ENCODE results near the gene OR51G2. TPM values are rescaled to one million over a fixed set of nuclear protein-coding genes. Genes with fewer than 3 reads are reported as not detected.

The OR51G2 gene
- total RNA-seq, 1 experiment from 2014 or later, result not detected

DNA sequence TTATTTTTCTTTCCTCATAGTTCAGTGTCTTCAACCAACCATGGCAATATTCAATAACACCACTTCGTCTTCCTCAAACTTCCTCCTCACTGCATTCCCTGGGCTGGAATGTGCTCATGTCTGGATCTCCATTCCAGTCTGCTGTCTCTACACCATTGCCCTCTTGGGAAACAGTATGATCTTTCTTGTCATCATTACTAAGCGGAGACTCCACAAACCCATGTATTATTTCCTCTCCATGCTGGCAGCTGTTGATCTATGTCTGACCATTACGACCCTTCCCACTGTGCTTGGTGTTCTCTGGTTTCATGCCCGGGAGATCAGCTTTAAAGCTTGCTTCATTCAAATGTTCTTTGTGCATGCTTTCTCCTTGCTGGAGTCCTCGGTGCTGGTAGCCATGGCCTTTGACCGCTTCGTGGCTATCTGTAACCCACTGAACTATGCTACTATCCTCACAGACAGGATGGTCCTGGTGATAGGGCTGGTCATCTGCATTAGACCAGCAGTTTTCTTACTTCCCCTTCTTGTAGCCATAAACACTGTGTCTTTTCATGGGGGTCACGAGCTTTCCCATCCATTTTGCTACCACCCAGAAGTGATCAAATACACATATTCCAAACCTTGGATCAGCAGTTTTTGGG is 37.2 kb downstream of the OR51G2 start, which contains the start of gene OR51T1:
Gene OR51T1, plus strand, starts transcription at position 41 of the 641 bp plus-strand sequence. Its CDS starts 0 bp downstream, at position 41.
- in situ Hi-C loops (cut with HindIII; ENCODE audit: low pct_unique_long_range_greater_than_20kb, low sequenced_read_pairs), result no loop called here
- peak; percentile 16 for DNase-seq (ENCODE audit: low read depth)

DNA sequence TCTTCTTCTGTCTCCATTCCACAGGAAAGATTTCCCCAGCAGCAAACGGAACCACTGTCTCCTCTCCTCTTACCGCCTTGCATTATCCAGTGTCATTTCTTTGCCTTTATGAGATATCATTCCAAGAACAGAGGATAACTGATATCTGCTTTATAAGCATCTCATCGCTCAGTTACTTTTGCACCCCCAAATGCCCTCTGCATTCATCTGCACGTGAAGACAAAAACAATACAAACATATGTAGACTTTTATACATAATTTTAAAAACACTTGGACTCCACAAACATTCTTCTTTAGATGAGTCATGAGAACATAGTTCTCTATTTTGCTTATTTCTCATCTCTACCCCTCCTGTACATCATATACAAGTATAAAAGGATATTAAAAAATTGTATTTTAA is 38.0 kb downstream of the OR51G2 start:
- DNase-seq (ENCODE audit: low read depth), result no peak
- in situ Hi-C loops (cut with HindIII; ENCODE audit: low pct_unique_long_range_greater_than_20kb, low sequenced_read_pairs), result no loop called here

DNA sequence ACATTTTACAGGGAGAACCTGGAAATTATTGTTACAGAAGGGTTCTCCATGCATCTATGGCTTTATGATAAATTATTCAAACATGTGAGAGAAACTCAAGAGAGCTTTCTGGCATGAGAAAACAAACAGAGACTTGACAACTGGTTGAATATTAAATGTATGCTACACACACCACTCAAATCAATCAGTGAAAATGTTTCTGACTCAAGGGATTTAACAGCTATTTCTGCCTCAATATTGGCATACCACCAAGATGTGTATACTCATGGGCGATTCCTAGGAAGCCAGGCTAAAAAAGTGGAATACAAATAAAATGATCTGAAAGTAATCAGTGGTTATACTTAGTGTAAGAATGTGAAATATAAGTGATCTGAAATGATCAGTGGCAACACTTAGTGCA is 53.3 kb downstream of the OR51G2 start:
- no peak for DNase-seq (ENCODE audit: low read depth)
- in situ Hi-C loops (cut with HindIII; ENCODE audit: low pct_unique_long_range_greater_than_20kb, low sequenced_read_pairs), result no loop called here

DNA sequence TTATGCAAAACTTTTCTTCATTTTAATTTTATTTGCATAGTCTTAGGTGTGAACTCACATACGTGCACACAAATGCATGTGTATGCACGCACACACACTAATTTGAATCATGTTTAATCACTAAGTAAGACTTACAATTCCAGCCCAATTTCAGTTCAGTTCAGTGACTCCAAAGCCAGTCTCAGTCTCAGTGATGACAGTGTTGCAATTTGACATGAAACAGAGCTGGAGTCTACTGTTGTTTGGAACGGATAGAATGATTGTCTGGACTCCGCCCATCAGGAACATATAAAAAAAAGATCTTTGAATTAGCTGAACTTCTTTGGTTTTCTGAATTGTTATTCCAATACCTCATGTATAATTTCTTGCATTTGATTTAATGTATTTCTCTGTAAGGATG is 55.3 kb downstream of the OR51G2 start:
- in situ Hi-C loops (cut with HindIII; ENCODE audit: low pct_unique_long_range_greater_than_20kb, low sequenced_read_pairs), result no loop called here
- DNase-seq (ENCODE audit: low read depth), result no peak

Other genes with a start within 250 kb of the OR51G2 start
- gene OR51E2, start 221.5 kb downstream of the OR51G2 start, total RNA-seq (2014; rRNA removed; shearing (Covaris generic); ENCODE audit: low replicate concordance), result 0.17 TPM in 1 of 2 replicates, not detected in the other
- gene MMP26, start 214.6 kb downstream of the OR51G2 start, total RNA-seq (2014; rRNA removed; shearing (Covaris generic); ENCODE audit: low replicate concordance), result not detected in 2 replicates
- gene OR51F1, start 149.4 kb downstream of the OR51G2 start, total RNA-seq (2014; rRNA removed; shearing (Covaris generic); ENCODE audit: low replicate concordance), result not detected in 2 replicates
- not detected in 2 replicates for gene OR52R1, start 115.0 kb downstream of the OR51G2 start, total RNA-seq (2014; rRNA removed; shearing (Covaris generic); ENCODE audit: low replicate concordance)
- gene OR51F2, start 98.0 kb downstream of the OR51G2 start, total RNA-seq (2014; rRNA removed; shearing (Covaris generic); ENCODE audit: low replicate concordance), result not detected in 2 replicates
- not detected in 2 replicates for gene OR51S1, start 70.1 kb downstream of the OR51G2 start, total RNA-seq (2014; rRNA removed; shearing (Covaris generic); ENCODE audit: low replicate concordance)
- not detected in 2 replicates for gene OR51T1, start 37.5 kb downstream of the OR51G2 start, total RNA-seq (2014; rRNA removed; shearing (Covaris generic); ENCODE audit: low replicate concordance)
- gene OR51A7, start 15.6 kb downstream of the OR51G2 start, total RNA-seq (2014; rRNA removed; shearing (Covaris generic); ENCODE audit: low replicate concordance), result not detected in 2 replicates
- gene OR51G1, start 5.0 kb upstream of the OR51G2 start, total RNA-seq (2014; rRNA removed; shearing (Covaris generic); ENCODE audit: low replicate concordance), result not detected in 2 replicates
- not detected in 2 replicates for gene OR51A4, start 28.3 kb upstream of the OR51G2 start, total RNA-seq (2014; rRNA removed; shearing (Covaris generic); ENCODE audit: low replicate concordance)
- not detected in 2 replicates for gene OR51A2, start 36.4 kb upstream of the OR51G2 start, total RNA-seq (2014; rRNA removed; shearing (Covaris generic); ENCODE audit: low replicate concordance)
- not detected in 2 replicates for gene OR51L1, start 75.5 kb upstream of the OR51G2 start, total RNA-seq (2014; rRNA removed; shearing (Covaris generic); ENCODE audit: low replicate concordance)
- gene OR52J3, start 127.2 kb upstream of the OR51G2 start, total RNA-seq (2014; rRNA removed; shearing (Covaris generic); ENCODE audit: low replicate concordance), result not detected in 2 replicates
- gene OR52E2, start 140.3 kb upstream of the OR51G2 start, total RNA-seq (2014; rRNA removed; shearing (Covaris generic); ENCODE audit: low replicate concordance), result not detected in 2 replicates
- not detected in 2 replicates for gene OR52E1, start 150.2 kb upstream of the OR51G2 start, total RNA-seq (2014; rRNA removed; shearing (Covaris generic); ENCODE audit: low replicate concordance)
- not detected in 2 replicates for gene OR52A5, start 219.0 kb upstream of the OR51G2 start, total RNA-seq (2014; rRNA removed; shearing (Covaris generic); ENCODE audit: low replicate concordance)
- not detected in 2 replicates for gene OR52A1, start 235.4 kb upstream of the OR51G2 start, total RNA-seq (2014; rRNA removed; shearing (Covaris generic); ENCODE audit: low replicate concordance)

All from Caki2 (cell line).